HepG2 (cell line): ENCODE measurements around the gene C1orf94.

Experiments
- DNMT3B ChIP-seq: conservative IDR thresholded peaks from 2 replicates; pipeline ENCODE4 v1.6.1; 2016; ENCODE audit warnings: missing biosample characterization, control low read depth
- EZH2 ChIP-seq: conservative IDR thresholded peaks from 2 replicates; pipeline ENCODE4 v1.6.1; 2012; ENCODE audit warnings: mild to moderate bottlenecking, low read depth, low read length, moderate library complexity
- MAFF ChIP-seq: IDR thresholded peaks from 2 replicates; pipeline ENCODE4 v1.6.1; 2011; ENCODE audit warnings: low read depth, low read length, improper control_type of control experiment
- MXI1 ChIP-seq: IDR thresholded peaks from 3 replicates; pipeline ENCODE4 v1.6.1; 2012; ENCODE audit warnings: low read depth, low read length, inconsistent platforms, borderline replicate concordance
- NR2F1 ChIP-seq, 2 experiments: fragments of 450-650 bp in 1 of 2; formaldehyde crosslinking in 1 of 2; IDR thresholded peaks; 2 replicates each; pipeline versions ENCODE4 v1.5.0 to v1.6.1; 2016 to 2020; ENCODE audit warnings: mild to moderate bottlenecking in 1 of 2, missing compliant biosample characterization in 1 of 2, missing genetic modification reagents in 1 of 2, moderate library complexity in 1 of 2
- ZBTB38 ChIP-seq: sonication (generic); formaldehyde crosslinking; IDR thresholded peaks from 2 replicates; pipeline ENCODE4 v1.5.1; 2020; ENCODE audit warnings: mild to moderate bottlenecking, missing genetic modification reagents
- TF ChIP-seq, protein P1 (sequence below), 2 experiments: IDR thresholded peaks; 2 replicates each; pipeline ENCODE4 v1.6.1; 2011 to 2012; ENCODE audit warnings: low read length in 2 of 2, borderline replicate concordance in 1 of 2, low read depth in 1 of 2, mild to moderate bottlenecking in 1 of 2, moderate library complexity in 1 of 2
- TF ChIP-seq, protein P2 (sequence below): sonication (generic); formaldehyde crosslinking; IDR thresholded peaks from 2 replicates; pipeline ENCODE4 v1.8.0; 2022; ENCODE audit warnings: missing genetic modification reagents, mild to moderate bottlenecking, moderate library complexity, borderline replicate concordance
- TF ChIP-seq, protein P3 (sequence below): sonication (generic); formaldehyde crosslinking; IDR thresholded peaks from 2 replicates; pipeline ENCODE4 v1.5.0; 2020; ENCODE audit warnings: mild to moderate bottlenecking, missing genetic modification reagents, moderate library complexity

DNA sequence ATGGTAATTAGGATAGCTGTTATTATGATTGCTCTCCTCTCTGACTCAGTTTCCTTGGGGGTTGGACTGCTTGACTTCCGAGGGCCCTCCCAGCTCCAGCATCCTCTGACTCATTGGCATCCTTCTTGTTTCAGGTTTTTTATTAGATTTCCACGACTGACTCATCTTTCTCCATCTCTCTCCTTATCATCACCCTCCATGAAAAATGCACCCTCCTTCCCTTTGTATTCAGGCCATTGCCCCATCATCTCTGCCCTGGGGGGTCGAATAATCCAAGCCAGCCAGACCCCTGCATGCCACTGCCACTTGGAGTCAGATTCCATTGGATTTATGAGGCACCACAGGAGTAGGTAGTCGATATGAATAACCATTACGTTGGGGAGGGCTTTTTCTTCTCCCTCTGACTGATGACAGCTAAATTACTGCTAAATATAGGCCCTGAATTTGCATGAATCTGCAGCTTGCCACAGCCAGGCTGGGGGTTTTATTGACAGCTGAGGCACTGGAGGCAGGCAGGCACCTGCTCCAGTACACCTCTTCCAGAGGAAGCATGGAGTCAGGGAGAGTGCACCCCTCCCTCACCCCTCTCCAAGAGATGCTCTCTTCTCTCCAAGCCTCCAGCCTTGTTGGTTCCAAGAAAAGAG lies 91.7 kb downstream of the C1orf94 start:
- TF ChIP-seq NR2F1 (CRISPR knock-in tag; IDR thresholded peaks at IDR 0.05) (no peak), EZH2 (no peak), MAFF (no peak), ZBTB38 (CRISPR knock-in tag) (no peak), DNMT3B (CRISPR knock-in tag) (no peak), MXI1 (no peak)
- TF ChIP-seq, protein P1, sequence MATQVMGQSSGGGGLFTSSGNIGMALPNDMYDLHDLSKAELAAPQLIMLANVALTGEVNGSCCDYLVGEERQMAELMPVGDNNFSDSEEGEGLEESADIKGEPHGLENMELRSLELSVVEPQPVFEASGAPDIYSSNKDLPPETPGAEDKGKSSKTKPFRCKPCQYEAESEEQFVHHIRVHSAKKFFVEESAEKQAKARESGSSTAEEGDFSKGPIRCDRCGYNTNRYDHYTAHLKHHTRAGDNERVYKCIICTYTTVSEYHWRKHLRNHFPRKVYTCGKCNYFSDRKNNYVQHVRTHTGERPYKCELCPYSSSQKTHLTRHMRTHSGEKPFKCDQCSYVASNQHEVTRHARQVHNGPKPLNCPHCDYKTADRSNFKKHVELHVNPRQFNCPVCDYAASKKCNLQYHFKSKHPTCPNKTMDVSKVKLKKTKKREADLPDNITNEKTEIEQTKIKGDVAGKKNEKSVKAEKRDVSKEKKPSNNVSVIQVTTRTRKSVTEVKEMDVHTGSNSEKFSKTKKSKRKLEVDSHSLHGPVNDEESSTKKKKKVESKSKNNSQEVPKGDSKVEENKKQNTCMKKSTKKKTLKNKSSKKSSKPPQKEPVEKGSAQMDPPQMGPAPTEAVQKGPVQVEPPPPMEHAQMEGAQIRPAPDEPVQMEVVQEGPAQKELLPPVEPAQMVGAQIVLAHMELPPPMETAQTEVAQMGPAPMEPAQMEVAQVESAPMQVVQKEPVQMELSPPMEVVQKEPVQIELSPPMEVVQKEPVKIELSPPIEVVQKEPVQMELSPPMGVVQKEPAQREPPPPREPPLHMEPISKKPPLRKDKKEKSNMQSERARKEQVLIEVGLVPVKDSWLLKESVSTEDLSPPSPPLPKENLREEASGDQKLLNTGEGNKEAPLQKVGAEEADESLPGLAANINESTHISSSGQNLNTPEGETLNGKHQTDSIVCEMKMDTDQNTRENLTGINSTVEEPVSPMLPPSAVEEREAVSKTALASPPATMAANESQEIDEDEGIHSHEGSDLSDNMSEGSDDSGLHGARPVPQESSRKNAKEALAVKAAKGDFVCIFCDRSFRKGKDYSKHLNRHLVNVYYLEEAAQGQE (IDR thresholded peaks at IDR 0.05; ENCODE audit: borderline replicate concordance in 1 of 2, low read depth in 1 of 2, low read length in 2 of 2) = no peak
- TF ChIP-seq, protein P2, sequence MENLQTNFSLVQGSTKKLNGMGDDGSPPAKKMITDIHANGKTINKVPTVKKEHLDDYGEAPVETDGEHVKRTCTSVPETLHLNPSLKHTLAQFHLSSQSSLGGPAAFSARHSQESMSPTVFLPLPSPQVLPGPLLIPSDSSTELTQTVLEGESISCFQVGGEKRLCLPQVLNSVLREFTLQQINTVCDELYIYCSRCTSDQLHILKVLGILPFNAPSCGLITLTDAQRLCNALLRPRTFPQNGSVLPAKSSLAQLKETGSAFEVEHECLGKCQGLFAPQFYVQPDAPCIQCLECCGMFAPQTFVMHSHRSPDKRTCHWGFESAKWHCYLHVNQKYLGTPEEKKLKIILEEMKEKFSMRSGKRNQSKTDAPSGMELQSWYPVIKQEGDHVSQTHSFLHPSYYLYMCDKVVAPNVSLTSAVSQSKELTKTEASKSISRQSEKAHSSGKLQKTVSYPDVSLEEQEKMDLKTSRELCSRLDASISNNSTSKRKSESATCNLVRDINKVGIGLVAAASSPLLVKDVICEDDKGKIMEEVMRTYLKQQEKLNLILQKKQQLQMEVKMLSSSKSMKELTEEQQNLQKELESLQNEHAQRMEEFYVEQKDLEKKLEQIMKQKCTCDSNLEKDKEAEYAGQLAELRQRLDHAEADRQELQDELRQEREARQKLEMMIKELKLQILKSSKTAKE (CRISPR knock-in tag) = no peak
- TF ChIP-seq, protein P3, sequence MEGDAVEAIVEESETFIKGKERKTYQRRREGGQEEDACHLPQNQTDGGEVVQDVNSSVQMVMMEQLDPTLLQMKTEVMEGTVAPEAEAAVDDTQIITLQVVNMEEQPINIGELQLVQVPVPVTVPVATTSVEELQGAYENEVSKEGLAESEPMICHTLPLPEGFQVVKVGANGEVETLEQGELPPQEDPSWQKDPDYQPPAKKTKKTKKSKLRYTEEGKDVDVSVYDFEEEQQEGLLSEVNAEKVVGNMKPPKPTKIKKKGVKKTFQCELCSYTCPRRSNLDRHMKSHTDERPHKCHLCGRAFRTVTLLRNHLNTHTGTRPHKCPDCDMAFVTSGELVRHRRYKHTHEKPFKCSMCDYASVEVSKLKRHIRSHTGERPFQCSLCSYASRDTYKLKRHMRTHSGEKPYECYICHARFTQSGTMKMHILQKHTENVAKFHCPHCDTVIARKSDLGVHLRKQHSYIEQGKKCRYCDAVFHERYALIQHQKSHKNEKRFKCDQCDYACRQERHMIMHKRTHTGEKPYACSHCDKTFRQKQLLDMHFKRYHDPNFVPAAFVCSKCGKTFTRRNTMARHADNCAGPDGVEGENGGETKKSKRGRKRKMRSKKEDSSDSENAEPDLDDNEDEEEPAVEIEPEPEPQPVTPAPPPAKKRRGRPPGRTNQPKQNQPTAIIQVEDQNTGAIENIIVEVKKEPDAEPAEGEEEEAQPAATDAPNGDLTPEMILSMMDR = no peak
